Activated effector memory CD4-positive, alpha-beta T cell treated with Interleukin-2 at 50 U/mL for 16 hours (primary cell): ENCODE measurements around the gene SNX6.
"Not testable (repeated sequence)": the region's sequence is repeated elsewhere in the genome, so short reads cannot be mapped to it uniquely, and the experiment has no call there.

Source experiments
- DNase-seq: peaks from one replicate; pipeline ENCODE4 v3.0.0-alpha.2; 2020

Gene SNX6

GRCh38 chr14:34562037-34562775 is 67.7 kb downstream of the SNX6 start:
- DNase-seq, result not testable (repeated sequence)

DNA sequence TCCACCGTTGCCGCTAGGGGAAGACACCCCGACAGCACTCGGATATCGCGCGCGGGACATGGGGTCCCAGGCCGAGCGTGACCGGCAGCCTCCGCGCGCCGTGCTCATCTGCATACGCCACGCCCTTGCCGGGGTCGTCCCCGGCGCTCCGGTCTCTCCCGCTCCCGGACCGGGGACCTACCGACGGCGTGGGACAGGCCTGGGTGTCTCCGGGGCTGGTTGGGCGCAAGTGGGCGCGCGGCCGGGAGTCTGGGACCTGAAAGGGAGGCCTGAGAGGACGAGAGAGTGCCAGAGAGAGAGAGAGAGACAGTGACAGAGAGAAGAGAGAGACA is 73.5 kb downstream of the SNX6 start:
- not testable (repeated sequence) for DNase-seq

GRCh38 chr14:34555583-34556497 is 74.1 kb downstream of the SNX6 start:
- DNase-seq, result not testable (repeated sequence)

DNA sequence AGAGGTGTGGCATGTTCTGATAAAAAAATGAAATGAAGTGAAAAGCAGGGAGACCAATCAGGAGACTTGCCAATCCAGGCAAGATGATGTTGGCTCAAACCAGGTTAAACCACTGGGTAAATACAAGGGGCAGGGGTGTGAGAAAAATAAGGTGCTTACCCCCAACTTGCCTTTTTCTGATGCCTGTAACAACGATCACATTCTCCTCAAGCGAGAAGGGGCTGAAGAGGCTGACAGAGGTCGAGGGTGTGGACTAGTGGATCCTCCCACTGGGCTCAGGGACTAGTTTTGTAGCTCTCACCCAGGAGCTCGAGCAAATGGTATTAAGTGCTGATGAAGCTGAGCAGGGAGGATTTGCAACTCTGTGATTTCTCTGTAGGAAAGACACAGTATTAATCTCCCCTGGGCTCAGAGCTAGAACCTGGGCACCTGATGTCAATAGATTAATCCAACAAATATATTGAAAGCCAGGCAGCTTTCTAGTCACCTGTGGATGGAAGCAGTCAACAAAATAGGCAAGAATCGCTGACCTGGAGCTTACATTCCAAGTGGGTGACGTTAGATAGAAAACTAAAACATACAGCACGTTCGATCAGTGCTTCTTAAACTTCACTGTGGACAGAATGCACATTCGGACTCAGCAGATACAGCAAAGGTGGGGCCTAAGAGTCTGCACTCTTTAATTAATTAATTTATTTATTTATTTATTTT is 75.3 kb downstream of the SNX6 start:
- no peak for DNase-seq

- DNase-seq, result not testable (repeated sequence)
Measured at GRCh38 chr14:34549276-34549966, 80.5 kb downstream of the SNX6 start.

- no peak for DNase-seq
Measured at GRCh38 chr14:34548472-34548981, 81.4 kb downstream of the SNX6 start.

- DNase-seq, result not testable (repeated sequence)
Measured at GRCh38 chr14:34547136-34547520, 82.8 kb downstream of the SNX6 start.

- not testable (repeated sequence) for DNase-seq
Measured at GRCh38 chr14:34546272-34547135, 83.4 kb downstream of the SNX6 start.

- not testable (repeated sequence) for DNase-seq
Measured at GRCh38 chr14:34540181-34541059, 89.5 kb downstream of the SNX6 start.

DNA sequence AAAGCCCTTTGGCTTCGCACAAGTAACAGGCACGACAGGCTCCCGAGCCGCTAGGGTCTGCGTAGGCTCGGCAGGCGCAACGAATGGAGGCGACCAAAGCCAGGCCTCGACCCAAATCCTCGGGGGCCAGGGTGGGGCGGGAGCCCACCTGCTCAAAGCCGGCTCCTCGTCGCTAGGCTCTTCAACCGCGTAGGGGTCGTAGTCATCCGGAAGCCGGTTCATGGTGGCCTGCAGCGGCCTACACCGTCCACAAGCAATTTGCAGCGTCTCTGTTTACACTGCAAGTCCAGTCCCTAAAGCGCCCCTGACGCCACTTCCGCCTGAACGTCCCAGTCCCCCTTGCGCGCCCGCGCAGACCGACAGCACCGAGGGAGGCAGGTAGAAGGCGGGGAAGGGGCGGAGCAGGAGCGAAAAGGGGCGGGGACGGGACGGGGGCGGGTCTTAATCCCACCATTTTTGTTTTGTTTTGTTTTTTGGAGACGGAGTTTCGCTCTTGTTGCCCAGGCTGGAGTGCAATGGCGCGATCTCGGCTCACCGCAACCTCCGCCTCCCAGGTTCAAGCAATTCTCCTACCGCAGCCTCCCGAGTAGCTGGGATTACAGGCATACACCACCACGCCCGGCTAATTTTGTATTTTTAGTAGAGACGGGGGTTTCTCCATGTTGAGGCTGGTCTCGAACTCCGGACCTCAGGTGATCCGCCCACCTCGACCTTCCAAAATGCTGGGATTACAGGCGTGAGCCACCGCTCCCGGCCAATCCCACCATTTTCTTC is 90.4 kb downstream of the SNX6 start, which contains the start of gene EAPP:
Gene EAPP, minus strand, starts transcription at position 295 of the 774 bp plus-strand sequence. Its CDS starts 73 bp downstream, at position 222.
- peak; percentile 92 for DNase-seq

GRCh38 chr14:34538871-34539406 is 91.0 kb downstream of the SNX6 start:
- DNase-seq, result no peak

DNA sequence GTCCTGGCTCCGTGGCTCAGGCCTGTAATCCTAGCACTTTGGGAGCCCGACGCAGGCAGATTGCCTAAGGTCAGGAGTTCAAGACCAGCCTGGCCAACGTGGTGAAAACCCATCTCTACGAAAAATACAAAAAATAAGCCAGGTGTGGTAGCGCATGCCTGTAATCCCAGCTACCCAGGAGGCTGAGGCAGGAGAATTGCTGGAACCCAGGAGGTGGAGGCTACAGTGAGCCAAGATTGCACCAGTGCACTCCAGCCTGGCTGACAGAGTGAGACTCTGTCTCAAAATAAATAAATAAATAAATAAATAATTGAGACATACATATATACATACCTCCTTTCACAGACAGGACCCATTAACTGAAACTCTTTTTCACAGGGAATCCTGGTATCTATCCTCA is 91.9 kb downstream of the SNX6 start:
- not testable (repeated sequence) for DNase-seq

- no peak for DNase-seq
Measured at GRCh38 chr14:34537677-34538009, 92.3 kb downstream of the SNX6 start.

DNA sequence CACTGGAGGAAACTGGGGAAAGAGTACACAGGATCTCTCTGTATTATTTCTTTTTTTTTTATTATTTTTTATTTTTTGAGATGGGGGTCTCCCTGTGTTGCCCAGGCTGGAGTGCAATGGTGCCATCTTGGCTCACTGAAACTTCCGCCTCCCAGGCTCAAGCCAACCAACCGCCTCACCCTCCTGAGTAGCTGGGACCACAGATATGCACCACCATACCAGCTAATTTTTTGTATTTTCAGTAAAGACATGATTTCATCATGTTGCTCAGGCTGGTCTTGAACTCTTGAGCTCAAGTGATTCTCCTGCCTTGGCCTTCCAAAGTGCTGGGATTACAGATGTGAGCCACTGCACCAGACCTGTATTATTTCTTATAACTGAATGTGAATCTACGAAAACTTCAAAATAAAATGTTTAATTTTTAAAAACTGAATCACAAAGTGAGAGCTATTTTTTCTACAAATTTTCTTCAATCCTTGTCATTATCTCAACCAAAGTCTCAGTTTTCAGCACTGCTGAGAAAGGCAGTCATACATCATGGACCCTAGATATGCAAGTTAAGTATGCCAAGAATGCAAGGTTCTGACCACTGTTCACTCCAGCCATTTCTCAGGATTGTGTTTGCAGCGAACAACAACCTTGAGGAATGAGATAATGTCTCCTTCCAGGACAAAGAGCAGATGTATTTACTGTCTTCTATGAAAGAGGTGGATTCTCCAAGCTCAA is 92.8 kb downstream of the SNX6 start:
- DNase-seq, result no peak

GRCh38 chr14:34527591-34527990 is 102.4 kb downstream of the SNX6 start:
- no peak for DNase-seq

DNA sequence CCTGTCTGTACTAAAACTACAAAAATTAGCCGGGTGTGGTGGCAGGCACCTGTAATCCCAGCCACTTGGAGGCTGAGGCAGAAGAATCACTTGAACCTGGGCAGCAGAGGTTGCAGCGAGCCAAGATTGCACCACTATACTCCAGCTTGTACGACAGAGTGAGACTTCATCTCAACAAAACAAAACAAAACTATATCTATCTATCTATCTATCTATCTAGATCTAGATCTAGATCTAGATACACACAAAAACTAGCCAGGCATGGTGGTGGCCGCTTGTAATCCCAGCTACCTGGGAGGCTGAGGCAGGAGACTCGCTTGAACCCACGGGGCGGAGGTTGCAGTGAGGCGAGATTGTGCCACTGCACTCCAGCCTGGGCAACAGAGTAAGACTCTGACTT is 105.7 kb downstream of the SNX6 start:
- not testable (repeated sequence) for DNase-seq

GRCh38 chr14:34522496-34522895 is 107.5 kb downstream of the SNX6 start:
- DNase-seq, result no peak

GRCh38 chr14:34521071-34521470 is 108.9 kb downstream of the SNX6 start:
- not testable (repeated sequence) for DNase-seq
